Measurements from ENCODE around the gene MAPK6.

MAPK6 gene

GRCh38 chr15:52012210-52012609 is 6.8 kb upstream of the MAPK6 start:
- Histone ChIP-seq H3K4me1 (ENCODE audit: control insufficient read depth, insufficient read depth, low read length) (peaks cover 7% of the 10 kb centered on the region), H3K9me3 (ENCODE audit: control insufficient read depth, low read length) (no peaks in the 10 kb centered on the region), H3K27me3 (replicated peaks; ENCODE audit: control insufficient read depth, insufficient read depth, low read length) (no peaks in the 10 kb centered on the region), H3K4me3 (ENCODE audit: low read length) (no peak overlapping the region), H3K9ac (ENCODE audit: low read length) (no peak overlapping the region), H3K36me3 (ENCODE audit: control insufficient read depth, insufficient read depth, low read length, severe bottlenecking) (no peaks in the 10 kb centered on the region)
- DNase-seq (ENCODE audit: low read depth): no peak

- Histone ChIP-seq H3K4me3 (ENCODE audit: low read length) (no peak overlapping the region), H3K9ac (ENCODE audit: low read length) (no peak overlapping the region), H3K27me3 (replicated peaks; ENCODE audit: control insufficient read depth, insufficient read depth, low read length) (no peaks in the 10 kb centered on the region), H3K9me3 (ENCODE audit: control insufficient read depth, low read length) (no peaks in the 10 kb centered on the region), H3K36me3 (ENCODE audit: control insufficient read depth, insufficient read depth, low read length, severe bottlenecking) (no peaks in the 10 kb centered on the region), H3K4me1 (ENCODE audit: control insufficient read depth, insufficient read depth, low read length) (peaks cover 8% of the 10 kb centered on the region)
- DNase-seq (ENCODE audit: low read depth): no peak
Observed at GRCh38 chr15:52013151-52013791, 5.7 kb upstream of the MAPK6 start.

- no peaks in the 10 kb centered on the region for H3K9me3 ChIP-seq (ENCODE audit: control insufficient read depth, low read length)
- no peaks in the 10 kb centered on the region for H3K36me3 ChIP-seq (ENCODE audit: control insufficient read depth, insufficient read depth, low read length, severe bottlenecking)
- H3K4me1 ChIP-seq (ENCODE audit: control insufficient read depth, insufficient read depth, low read length): peaks cover 13% of the 10 kb centered on the region
- no peak overlapping the region for H3K4me3 ChIP-seq (ENCODE audit: low read length)
- no peak for DNase-seq (ENCODE audit: low read depth)
- H3K27me3 ChIP-seq (replicated peaks; ENCODE audit: control insufficient read depth, insufficient read depth, low read length): no peaks in the 10 kb centered on the region
- no peak overlapping the region for H3K9ac ChIP-seq (ENCODE audit: low read length)
Observed at GRCh38 chr15:52014616-52015015, 4.4 kb upstream of the MAPK6 start.

- H3K4me1 ChIP-seq (ENCODE audit: control insufficient read depth, insufficient read depth, low read length): peaks cover 10% of the 10 kb centered on the region
- H3K27me3 ChIP-seq (replicated peaks; ENCODE audit: control insufficient read depth, insufficient read depth, low read length): no peaks in the 10 kb centered on the region
- no peaks in the 10 kb centered on the region for H3K9me3 ChIP-seq (ENCODE audit: control insufficient read depth, low read length)
Observed at GRCh38 chr15:52016316-52016715, 2.7 kb upstream of the MAPK6 start.

GRCh38 chr15:52018244-52018643 is 775 bp upstream of the MAPK6 start:
- Histone ChIP-seq H3K4me1 (ENCODE audit: control insufficient read depth, insufficient read depth, low read length) (peaks cover 24% of the 10 kb centered on the region), H3K27me3 (replicated peaks; ENCODE audit: control insufficient read depth, insufficient read depth, low read length) (no peaks in the 10 kb centered on the region), H3K9ac (ENCODE audit: low read length) (peak overlapping the region; percentile 86), H3K9me3 (ENCODE audit: control insufficient read depth, low read length) (no peaks in the 10 kb centered on the region), H3K4me3 (ENCODE audit: low read length) (peak overlapping the region; percentile 81), H3K36me3 (ENCODE audit: control insufficient read depth, insufficient read depth, low read length, severe bottlenecking) (no peaks in the 10 kb centered on the region)
- DNase-seq (ENCODE audit: low read depth): peak; percentile 39

More at GRCh38 chr15:52016316-52016715, 2.7 kb upstream of the MAPK6 start:
- Histone ChIP-seq H3K4me3 (ENCODE audit: low read length) (no peak overlapping the region), H3K9ac (ENCODE audit: low read length) (no peak overlapping the region), H3K36me3 (ENCODE audit: control insufficient read depth, insufficient read depth, low read length, severe bottlenecking) (no peaks in the 10 kb centered on the region)
- no peak for DNase-seq (ENCODE audit: low read depth)

- H3K9ac ChIP-seq (ENCODE audit: low read length): peak overlapping the region; percentile 99
- peak overlapping the region; percentile 92 for H3K4me3 ChIP-seq (ENCODE audit: low read length)
- H3K9me3 ChIP-seq (ENCODE audit: control insufficient read depth, low read length): no peaks in the 10 kb centered on the region
- peak; percentile 93 for DNase-seq (ENCODE audit: low read depth)
- H3K4me1 ChIP-seq (ENCODE audit: control insufficient read depth, insufficient read depth, low read length): peaks cover 25% of the 10 kb centered on the region
- H3K36me3 ChIP-seq (ENCODE audit: control insufficient read depth, insufficient read depth, low read length, severe bottlenecking): no peaks in the 10 kb centered on the region
- no peaks in the 10 kb centered on the region for H3K27me3 ChIP-seq (replicated peaks; ENCODE audit: control insufficient read depth, insufficient read depth, low read length)
Observed at GRCh38 chr15:52019394-52020220, 588 bp downstream of the MAPK6 start.

GRCh38 chr15:52020221-52021085 is 1.4 kb downstream of the MAPK6 start:
- Histone ChIP-seq H3K27me3 (replicated peaks; ENCODE audit: control insufficient read depth, insufficient read depth, low read length) (no peaks in the 10 kb centered on the region), H3K9ac (ENCODE audit: low read length) (peak overlapping the region; percentile 99), H3K4me1 (ENCODE audit: control insufficient read depth, insufficient read depth, low read length) (peaks cover 25% of the 10 kb centered on the region), H3K9me3 (ENCODE audit: control insufficient read depth, low read length) (no peaks in the 10 kb centered on the region), H3K4me3 (ENCODE audit: low read length) (peak overlapping the region; percentile 92), H3K36me3 (ENCODE audit: control insufficient read depth, insufficient read depth, low read length, severe bottlenecking) (peaks cover 4% of the 10 kb centered on the region)
- DNase-seq (ENCODE audit: low read depth): peak; percentile 64

- Histone ChIP-seq H3K36me3 (ENCODE audit: control insufficient read depth, insufficient read depth, low read length, severe bottlenecking) (peaks cover 4% of the 10 kb centered on the region), H3K9me3 (ENCODE audit: control insufficient read depth, low read length) (no peaks in the 10 kb centered on the region), H3K9ac (ENCODE audit: low read length) (peak overlapping the region; percentile 99), H3K4me1 (ENCODE audit: control insufficient read depth, insufficient read depth, low read length) (peaks cover 25% of the 10 kb centered on the region), H3K4me3 (ENCODE audit: low read length) (peak overlapping the region; percentile 92), H3K27me3 (replicated peaks; ENCODE audit: control insufficient read depth, insufficient read depth, low read length) (no peaks in the 10 kb centered on the region)
- peak; percentile 91 for DNase-seq (ENCODE audit: low read depth)
Observed at GRCh38 chr15:52021128-52021671, 2.2 kb downstream of the MAPK6 start.

- peaks cover 25% of the 10 kb centered on the region for H3K4me1 ChIP-seq (ENCODE audit: control insufficient read depth, insufficient read depth, low read length)
- H3K9me3 ChIP-seq (ENCODE audit: control insufficient read depth, low read length): no peaks in the 10 kb centered on the region
- DNase-seq (ENCODE audit: low read depth): no peak
- H3K27me3 ChIP-seq (replicated peaks; ENCODE audit: control insufficient read depth, insufficient read depth, low read length): no peaks in the 10 kb centered on the region
- H3K36me3 ChIP-seq (ENCODE audit: control insufficient read depth, insufficient read depth, low read length, severe bottlenecking): peaks cover 4% of the 10 kb centered on the region
- peak overlapping the region; percentile 92 for H3K4me3 ChIP-seq (ENCODE audit: low read length)
- peak overlapping the region; percentile 99 for H3K9ac ChIP-seq (ENCODE audit: low read length)
Observed at GRCh38 chr15:52021892-52022540, 3.0 kb downstream of the MAPK6 start.

GRCh38 chr15:52023169-52023922 is 4.3 kb downstream of the MAPK6 start:
- no peak for DNase-seq (ENCODE audit: low read depth)
- Histone ChIP-seq H3K9ac (ENCODE audit: low read length) (peak overlapping the region; percentile 34), H3K4me1 (ENCODE audit: control insufficient read depth, insufficient read depth, low read length) (peaks cover 23% of the 10 kb centered on the region), H3K9me3 (ENCODE audit: control insufficient read depth, low read length) (no peaks in the 10 kb centered on the region), H3K27me3 (replicated peaks; ENCODE audit: control insufficient read depth, insufficient read depth, low read length) (no peaks in the 10 kb centered on the region), H3K36me3 (ENCODE audit: control insufficient read depth, insufficient read depth, low read length, severe bottlenecking) (peaks cover 8% of the 10 kb centered on the region), H3K4me3 (ENCODE audit: low read length) (peak overlapping the region; percentile 92)

Measured in adipocyte (in vitro differentiated cells).